Neural cell (in vitro differentiated cells): Measurements from ENCODE around the gene ELN. TPM values are rescaled to one million over a fixed set of nuclear protein-coding genes. Genes with fewer than 3 reads are reported as not detected.

ENCODE experiments used
- H2AFZ ChIP-seq: fragments of 200-600, 300-800 bp; sonication (generic), shearing (Covaris generic); 2 replicates; pipeline ENCODE4 v1.6.0; 2014; ENCODE audit warnings: low read depth, mild to moderate bottlenecking, antibody characterized with exemption, low read length, moderate library complexity
- H3F3A ChIP-seq: fragments of 200-600 bp; shearing (Covaris generic); 2 replicates; pipeline ENCODE4 v1.6.1; 2016; ENCODE audit warnings: mild to moderate bottlenecking, moderate library complexity, mixed read lengths, antibody characterized with exemption, low read length; ENCODE audit not compliant: insufficient read depth, poor library complexity, severe bottlenecking
- H3K27ac ChIP-seq: fragments of 200-600, 300-800 bp; sonication (generic), shearing (Covaris generic); 2 replicates; pipeline ENCODE4 v1.5.1; 2014; ENCODE audit warnings: mild to moderate bottlenecking, low read length, moderate library complexity
- H3K27me3 ChIP-seq: fragments of 300-800, 200-600 bp; sonication (generic), shearing (Covaris generic); 2 replicates; pipeline ENCODE4 v1.6.0; 2014; ENCODE audit warnings: mild to moderate bottlenecking, low read depth, low read length, moderate library complexity; ENCODE audit not compliant: insufficient read depth
- H3K36me3 ChIP-seq: fragments of 300-800, 200-600 bp; sonication (generic), shearing (Covaris generic); 2 replicates; pipeline ENCODE4 v1.5.1; 2014; ENCODE audit warnings: mild to moderate bottlenecking, antibody characterized with exemption, low read length, moderate library complexity; ENCODE audit not compliant: insufficient read depth
- H3K4me2 ChIP-seq: fragments of 300-800, 200-600 bp; sonication (generic), shearing (Covaris generic); 2 replicates; pipeline ENCODE4 v1.6.0; 2014; ENCODE audit warnings: mild to moderate bottlenecking, low read length
- H3K4me3 ChIP-seq: fragments of 300-800, 200-600 bp; sonication (generic), shearing (Covaris generic); 2 replicates; pipeline ENCODE4 v1.5.1; 2014; ENCODE audit warnings: mild to moderate bottlenecking, low read length, moderate library complexity
- H3K79me2 ChIP-seq: fragments of 200-600 bp; shearing (Covaris generic); replicated peaks from 2 replicates; pipeline ENCODE4 v1.6.0; 2014; ENCODE audit warnings: mild to moderate bottlenecking, low read length, moderate library complexity; ENCODE audit not compliant: insufficient read depth
- H3K9ac ChIP-seq: fragments of 300-800, 200-600 bp; sonication (generic), shearing (Covaris generic); 2 replicates; pipeline ENCODE4 v1.6.1; 2016; ENCODE audit warnings: mild to moderate bottlenecking, low read length, mixed read lengths
- H3K9me2 ChIP-seq: fragments of 200-600 bp; shearing (Covaris generic); 2 replicates; pipeline ENCODE4 v1.6.1; 2016; ENCODE audit warnings: mild to moderate bottlenecking, low read length, mixed read lengths; ENCODE audit not compliant: insufficient read depth
- H3K9me3 ChIP-seq: fragments of 200-600, 300-800 bp; sonication (generic), shearing (Covaris generic); 2 replicates; pipeline ENCODE4 v1.6.1; 2016; ENCODE audit warnings: mild to moderate bottlenecking, mixed run types, low read length, moderate library complexity, mixed read lengths
- H4K20me1 ChIP-seq: fragments of 200-600 bp; shearing (Covaris generic); 2 replicates; pipeline ENCODE4 v1.6.1; 2016; ENCODE audit warnings: mild to moderate bottlenecking, mixed run types; ENCODE audit not compliant: insufficient read depth
- CTCF ChIP-seq: fragments of 450-650 bp; IDR thresholded peaks from 2 replicates; pipeline ENCODE4 v1.5.1; 2014; ENCODE audit warnings: antibody characterized with exemption, mild to moderate bottlenecking, moderate library complexity; ENCODE audit not compliant: poor library complexity, severe bottlenecking
- EP300 ChIP-seq: fragments of 450-650 bp; conservative IDR thresholded peaks from 2 replicates; pipeline ENCODE4 v1.6.1; 2014; ENCODE audit warnings: antibody characterized with exemption, mild to moderate bottlenecking, moderate library complexity; ENCODE audit not compliant: poor library complexity, severe bottlenecking
- EZH2 ChIP-seq: fragments of 200-600, 300-800 bp; shearing (Covaris generic), sonication (generic); IDR thresholded peaks from 2 replicates; pipeline ENCODE4 v1.6.1; 2014; ENCODE audit warnings: antibody characterized with exemption, low read length, borderline replicate concordance, mild to moderate bottlenecking; ENCODE audit not compliant: insufficient read depth, poor library complexity, severe bottlenecking
- MXI1 ChIP-seq: fragments of 450-650 bp; conservative IDR thresholded peaks from 2 replicates; pipeline ENCODE4 v1.6.1; 2014; ENCODE audit warnings: antibody characterized with exemption, mild to moderate bottlenecking; ENCODE audit not compliant: poor library complexity, severe bottlenecking
- POLR2AphosphoS5 ChIP-seq: IDR thresholded peaks from 2 replicates; pipeline ENCODE4 v1.6.1; 2012
- RAD21 ChIP-seq: fragments of 450-650 bp; conservative IDR thresholded peaks from 2 replicates; pipeline ENCODE4 v1.6.1; 2014; ENCODE audit warnings: antibody characterized with exemption, mild to moderate bottlenecking, moderate library complexity
- REST ChIP-seq: IDR thresholded peaks from 2 replicates; pipeline ENCODE4 v1.6.1; 2012; ENCODE audit warnings: borderline replicate concordance
- SMC3 ChIP-seq: fragments of 450-650 bp; conservative IDR thresholded peaks from 2 replicates; pipeline ENCODE4 v1.6.1; 2014; ENCODE audit warnings: antibody characterized with exemption, mild to moderate bottlenecking, moderate library complexity; ENCODE audit not compliant: poor library complexity
- TAF1 ChIP-seq: IDR thresholded peaks from 2 replicates; pipeline ENCODE4 v1.6.1; 2012; ENCODE audit warnings: low read depth
- polyA plus RNA-seq: library from polyadenylated mRNA; depleted of rRNA; stranded (reverse); fragments of >200 nt; gene quantifications from 2 replicates; pipeline ENCODE4 v1.2.3, GENCODE V29; 2014

Gene ELN
- polyA plus RNA-seq, 1 donor from 2014 or later, result not detected

GRCh38 chr7:74029089-74029785, 1.3 kb downstream of the ELN start:
- no peak overlapping the region for H3K9ac ChIP-seq
- H3K79me2 ChIP-seq, result no peaks in the 10 kb centered on the region
- TF ChIP-seq TAF1 (no peak), MXI1 (no peak), EP300 (no peak), CTCF (no peak), POLR2AphosphoS5 (no peak), SMC3 (no peak), RAD21 (no peak), EZH2 (no peak), REST (no peak)
- H3K36me3 ChIP-seq, result no peaks in the 10 kb centered on the region
- H3F3A ChIP-seq, result no peaks in the 10 kb centered on the region
- H3K27me3 ChIP-seq, result no peaks in the 10 kb centered on the region
- H3K4me3 ChIP-seq, result no peak overlapping the region
- no peak overlapping the region for H3K27ac ChIP-seq
- H4K20me1 ChIP-seq, result no peaks in the 10 kb centered on the region
- no peaks in the 10 kb centered on the region for H3K9me3 ChIP-seq
- no peak overlapping the region for H3K4me2 ChIP-seq
- H3K9me2 ChIP-seq, result no peaks in the 10 kb centered on the region
- no peak overlapping the region for H2AFZ ChIP-seq

- Histone ChIP-seq H2AFZ (no peak overlapping the region), H3K9ac (no peak overlapping the region), H3K27me3 (no peaks in the 10 kb centered on the region)
These were observed 2.0 kb downstream of the ELN start for GRCh38 chr7:74029991-74030415.

More at GRCh38 chr7:74029991-74030415, 2.0 kb downstream of the ELN start:
- Histone ChIP-seq H3K79me2 (no peaks in the 10 kb centered on the region), H3K36me3 (no peaks in the 10 kb centered on the region), H3K27ac (no peak overlapping the region), H3K9me3 (no peaks in the 10 kb centered on the region), H3K4me2 (no peak overlapping the region), H3K4me3 (no peak overlapping the region), H3K9me2 (no peaks in the 10 kb centered on the region), H4K20me1 (no peaks in the 10 kb centered on the region), H3F3A (no peaks in the 10 kb centered on the region)
- TF ChIP-seq MXI1 (no peak), RAD21 (no peak), TAF1 (no peak), POLR2AphosphoS5 (no peak), SMC3 (no peak), EP300 (no peak), EZH2 (no peak), CTCF (no peak), REST (no peak)
